ENCODE data around the gene CST9.

CST9 gene

DNA sequence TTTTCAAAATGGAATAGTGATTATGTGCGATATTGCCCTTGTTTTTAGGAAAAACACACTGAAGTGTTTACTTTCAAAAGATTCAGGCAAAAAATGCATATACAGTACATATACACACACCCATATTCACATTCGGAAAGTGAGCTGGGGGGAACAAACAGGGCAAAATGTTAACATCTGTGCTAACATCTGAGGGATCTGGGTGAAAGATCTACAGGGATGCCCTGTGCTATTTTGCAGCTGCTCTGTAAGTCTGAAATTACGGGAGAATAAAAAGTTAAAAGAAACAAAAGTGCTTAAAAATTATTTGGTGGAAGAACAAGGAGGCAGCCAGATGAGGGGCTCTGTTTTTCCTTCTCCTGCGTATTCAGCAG, 31.2 kb upstream of the CST9 start:
- TF ChIP-seq, protein P1, sequence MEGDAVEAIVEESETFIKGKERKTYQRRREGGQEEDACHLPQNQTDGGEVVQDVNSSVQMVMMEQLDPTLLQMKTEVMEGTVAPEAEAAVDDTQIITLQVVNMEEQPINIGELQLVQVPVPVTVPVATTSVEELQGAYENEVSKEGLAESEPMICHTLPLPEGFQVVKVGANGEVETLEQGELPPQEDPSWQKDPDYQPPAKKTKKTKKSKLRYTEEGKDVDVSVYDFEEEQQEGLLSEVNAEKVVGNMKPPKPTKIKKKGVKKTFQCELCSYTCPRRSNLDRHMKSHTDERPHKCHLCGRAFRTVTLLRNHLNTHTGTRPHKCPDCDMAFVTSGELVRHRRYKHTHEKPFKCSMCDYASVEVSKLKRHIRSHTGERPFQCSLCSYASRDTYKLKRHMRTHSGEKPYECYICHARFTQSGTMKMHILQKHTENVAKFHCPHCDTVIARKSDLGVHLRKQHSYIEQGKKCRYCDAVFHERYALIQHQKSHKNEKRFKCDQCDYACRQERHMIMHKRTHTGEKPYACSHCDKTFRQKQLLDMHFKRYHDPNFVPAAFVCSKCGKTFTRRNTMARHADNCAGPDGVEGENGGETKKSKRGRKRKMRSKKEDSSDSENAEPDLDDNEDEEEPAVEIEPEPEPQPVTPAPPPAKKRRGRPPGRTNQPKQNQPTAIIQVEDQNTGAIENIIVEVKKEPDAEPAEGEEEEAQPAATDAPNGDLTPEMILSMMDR (conservative IDR thresholded peaks at IDR 0.05): no peak
- peak overlapping the region; percentile 94 for H3K27ac ChIP-seq

DNA sequence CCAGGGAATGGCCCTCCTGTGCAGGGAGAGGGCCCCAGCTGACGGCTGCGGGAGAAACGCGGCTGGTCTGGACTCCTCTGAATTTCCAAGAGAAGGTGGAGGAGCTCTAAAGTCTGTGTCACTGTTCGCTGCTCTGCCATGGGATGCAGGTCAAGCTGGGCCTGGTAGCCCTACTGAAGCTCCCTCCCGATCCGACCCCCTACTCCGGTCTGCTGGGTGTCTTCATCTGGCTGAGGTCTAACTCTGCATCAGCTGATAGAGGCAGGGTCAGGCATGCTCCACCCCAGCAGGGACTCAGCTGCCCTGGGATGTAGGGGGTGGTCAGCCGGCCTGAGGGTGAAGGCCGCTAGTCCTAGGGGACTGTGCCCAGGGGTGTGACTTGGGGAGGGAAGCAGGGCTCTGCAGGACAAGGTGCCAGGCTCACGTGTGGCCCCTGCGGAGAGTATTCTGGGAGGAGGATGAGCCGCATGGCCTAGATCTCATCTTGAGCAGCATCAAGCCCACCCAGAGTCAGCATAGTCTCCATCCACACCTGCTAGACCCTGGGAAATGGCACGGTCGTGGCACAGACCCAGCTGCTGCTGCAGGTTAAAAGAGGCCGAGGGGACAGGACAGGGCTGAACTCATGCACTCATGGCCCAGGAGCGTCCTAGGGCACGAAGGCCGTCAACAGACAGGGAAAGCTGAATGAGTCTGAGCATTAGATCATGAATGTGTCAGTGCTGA, 30.6 kb upstream of the CST9 start:
- H3K27ac ChIP-seq: peak overlapping the region; percentile 94; the same call in 1 of the 2 replicates
- TF ChIP-seq, protein P1 (conservative IDR thresholded peaks at IDR 0.05): no peak

DNA sequence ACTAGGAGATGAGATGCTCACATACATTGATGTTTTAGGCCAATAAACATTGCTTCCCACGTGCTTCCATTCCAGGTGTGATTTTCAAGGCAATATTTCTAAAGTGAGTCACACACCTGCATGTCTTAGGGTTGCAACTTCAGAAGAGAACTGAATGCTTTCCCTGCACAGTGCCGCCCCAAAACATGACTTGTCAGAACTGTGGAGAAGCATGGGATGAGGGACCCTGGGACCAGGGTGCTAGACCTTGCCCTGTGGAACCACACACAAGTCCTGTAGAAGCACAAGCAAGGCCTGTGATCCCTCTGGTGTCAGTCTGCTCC, 30.0 kb upstream of the CST9 start:
- peak overlapping the region; percentile 94; the same call in 1 of the 2 replicates for H3K27ac ChIP-seq

GRCh38 chr20:23634985-23635767, 29.5 kb upstream of the CST9 start:
- TF ChIP-seq, protein P1 (conservative IDR thresholded peaks at IDR 0.05): no peak
- H3K27ac ChIP-seq: no peak overlapping the region

DNA sequence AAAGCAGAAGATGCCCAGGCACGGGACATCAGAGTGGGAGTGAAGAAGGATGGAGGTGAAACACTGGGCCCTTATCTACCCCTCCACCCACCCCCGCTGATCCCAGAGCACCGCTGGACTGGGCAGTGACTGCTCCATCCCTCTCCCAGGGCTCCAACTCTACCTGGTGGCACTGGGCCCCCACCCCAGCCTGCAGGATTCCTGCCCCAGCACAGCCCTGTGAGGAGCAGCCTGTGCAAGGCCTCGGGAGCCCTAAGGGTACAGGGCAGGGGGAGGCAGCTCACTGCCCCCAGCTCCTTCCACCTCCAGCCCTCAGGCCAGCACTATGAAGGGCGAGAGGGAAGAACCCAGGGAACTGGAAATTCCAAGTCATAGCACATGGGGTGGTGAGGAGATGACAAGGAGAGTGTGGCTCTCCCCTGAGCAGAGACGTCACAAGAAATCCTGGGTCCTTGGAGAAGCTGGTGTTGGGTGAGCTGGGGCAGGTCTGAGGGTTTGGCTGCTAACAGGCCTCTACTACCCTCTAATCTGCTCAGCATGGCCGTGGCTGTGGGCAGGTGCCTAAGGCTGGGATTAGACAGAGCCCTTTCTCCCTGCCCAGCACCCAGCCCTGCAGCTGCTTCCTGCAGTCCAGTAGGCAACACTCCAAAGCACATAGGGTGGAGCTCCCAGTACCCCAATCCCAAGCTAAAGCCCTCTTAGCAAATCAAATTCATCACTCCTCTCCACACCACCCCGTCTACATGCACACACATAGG, 28.5 kb upstream of the CST9 start:
- TF ChIP-seq, protein P1 (conservative IDR thresholded peaks at IDR 0.05): no peak
- H3K27ac ChIP-seq: no peak overlapping the region

- TF ChIP-seq, protein P1 (conservative IDR thresholded peaks at IDR 0.05): no peak
- no peak overlapping the region for H3K27ac ChIP-seq
These were observed 27.2 kb upstream of the CST9 start for GRCh38 chr20:23632711-23633573.

- H3K27ac ChIP-seq: no peak overlapping the region
These were observed 26.4 kb upstream of the CST9 start for GRCh38 chr20:23631981-23632710.

More at GRCh38 chr20:23631981-23632710, 26.4 kb upstream of the CST9 start:
- TF ChIP-seq, protein P1 (conservative IDR thresholded peaks at IDR 0.05): no peak
